Spleen (tissue), 7 donors: ENCODE results near the gene NFIX.
A peak's percentile ranks its signal among the peaks of the same experiment; 100 is the strongest.

Experiments
- CTCF ChIP-seq, 11 experiments: fragments of 200-600 bp in 7 of 11; fragments of 450-650 bp in 4 of 11; sonication (generic) in 4 of 11; IDR thresholded peaks in 8 of 11; conservative IDR thresholded peaks in 3 of 11; 1 replicate in 7 of 11; 2 replicates in 4 of 11; pipeline versions ENCODE4 v1.4.0 to v1.8.0; 2016 to 2021; ENCODE audit warnings: antibody characterized with exemption in 11 of 11, inconsistent platforms in 4 of 11, mild to moderate bottlenecking in 1 of 11
- POLR2AphosphoS5 ChIP-seq, 3 donors: sonication (generic); formaldehyde crosslinking; IDR thresholded peaks; one replicate each; pipeline ENCODE4 v1.5.1; 2017; ENCODE audit warnings: antibody characterized with exemption in 3 of 3
- donor health status: DM: no; HTN: no; CAD: no; lungs with moderate emphysema.
- donor health status: DM: no; HTN: no; CAD: no.
- donor health status: DM: no; HTN: no; CAD: no.

GRCh38 chr19:13102666-13103580 lies 107.6 kb downstream of the NFIX start, which contains the start of gene LYL1:
- TF ChIP-seq CTCF (IDR thresholded peaks at IDR 0.05 in 8 of 11, conservative IDR thresholded peaks at IDR 0.05 in 3 of 11) (peak in 4 of 11 experiments; percentile 17 to 49 (median 21)), POLR2AphosphoS5 (IDR thresholded peaks at IDR 0.05) (peak; percentile 97 to 99 (median 98))
